ENCODE data around the gene SPTLC3.
A peak's percentile ranks its signal among the peaks of the same experiment; 100 is the strongest.

Gene SPTLC3

GRCh38 chr20:13008761-13009681, at the start of gene SPTLC3:
SPTLC3 (plus strand) TSS chr20:13008972; CDS start chr20:13009268, 296 bp downstream.
- no peak for TF ChIP-seq CTCF (IDR thresholded peaks at IDR 0.05)

- TF ChIP-seq CTCF (IDR thresholded peaks at IDR 0.05): no peak
Observed at GRCh38 chr20:12961725-12962124, 47.0 kb upstream of the SPTLC3 start.

- no peak for TF ChIP-seq CTCF (IDR thresholded peaks at IDR 0.05)
Observed at GRCh38 chr20:12962895-12963294, 45.9 kb upstream of the SPTLC3 start.

- TF ChIP-seq CTCF (IDR thresholded peaks at IDR 0.05): no peak
Observed at GRCh38 chr20:12963416-12963815, 45.4 kb upstream of the SPTLC3 start.

- TF ChIP-seq CTCF (IDR thresholded peaks at IDR 0.05): no peak
Observed at GRCh38 chr20:12965212-12965869, 43.4 kb upstream of the SPTLC3 start.

- TF ChIP-seq CTCF (IDR thresholded peaks at IDR 0.05): no peak
Observed at GRCh38 chr20:12965870-12966251, 42.9 kb upstream of the SPTLC3 start.

GRCh38 chr20:12966468-12967085, 42.2 kb upstream of the SPTLC3 start:
- peak; percentile 41 for TF ChIP-seq CTCF (IDR thresholded peaks at IDR 0.05)

Measured in LNCAP (cell line).